GM18861 (cell line): Measurements from ENCODE around the gene EML4.
"Not testable (repeated sequence)": the region's sequence is repeated elsewhere in the genome, so short reads cannot be mapped to it uniquely, and the experiment has no call there.

Experiments used
- ATAC-seq: cut with Tn5 transposase; IDR thresholded peaks from one replicate; pipeline ENCODE4 v1.9.1; 2021; ENCODE audit not compliant: unreplicated experiment

EML4 gene

DNA sequence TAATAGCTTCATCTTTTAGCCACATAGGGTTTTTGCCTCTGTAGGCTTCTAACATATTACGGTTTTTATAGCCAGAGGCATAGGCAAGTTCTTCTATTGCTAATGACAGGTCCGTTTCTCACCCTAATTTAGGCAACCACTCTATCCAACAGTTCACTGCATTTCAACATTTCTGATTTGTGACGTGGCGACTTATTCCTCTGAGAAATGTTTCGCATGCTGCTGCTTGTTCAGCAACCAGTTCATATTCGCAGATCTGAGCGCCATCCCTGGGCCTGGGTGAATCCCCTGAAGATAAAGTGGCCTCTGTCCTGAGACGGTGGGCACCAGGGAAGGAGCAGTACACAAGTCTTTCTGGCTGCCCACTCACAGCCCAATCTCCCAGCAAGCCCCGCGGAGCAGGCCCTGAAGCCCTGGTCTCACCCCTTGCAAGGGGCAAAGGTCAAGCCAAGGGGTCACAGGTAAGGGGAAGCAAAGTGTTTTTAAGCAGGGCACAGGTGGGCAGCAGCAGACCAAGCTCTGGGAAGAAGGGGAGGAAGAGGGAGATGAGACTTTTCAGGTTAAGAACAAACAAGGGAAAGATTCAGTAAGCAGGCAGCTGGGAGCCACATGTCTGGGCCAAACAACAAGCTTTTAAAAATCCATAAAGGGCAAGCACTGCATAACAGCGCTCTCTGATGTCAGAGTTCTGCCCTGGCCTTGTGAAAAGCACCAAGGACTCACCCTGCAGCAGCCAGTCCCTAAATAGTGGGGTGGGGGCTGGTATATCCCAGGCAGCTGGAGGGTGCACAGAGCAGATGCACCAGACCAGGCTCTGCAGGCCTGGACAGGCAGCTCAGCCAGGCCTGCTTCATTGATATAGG lies 202.7 kb downstream of the EML4 start:
- no peak for ATAC-seq

DNA sequence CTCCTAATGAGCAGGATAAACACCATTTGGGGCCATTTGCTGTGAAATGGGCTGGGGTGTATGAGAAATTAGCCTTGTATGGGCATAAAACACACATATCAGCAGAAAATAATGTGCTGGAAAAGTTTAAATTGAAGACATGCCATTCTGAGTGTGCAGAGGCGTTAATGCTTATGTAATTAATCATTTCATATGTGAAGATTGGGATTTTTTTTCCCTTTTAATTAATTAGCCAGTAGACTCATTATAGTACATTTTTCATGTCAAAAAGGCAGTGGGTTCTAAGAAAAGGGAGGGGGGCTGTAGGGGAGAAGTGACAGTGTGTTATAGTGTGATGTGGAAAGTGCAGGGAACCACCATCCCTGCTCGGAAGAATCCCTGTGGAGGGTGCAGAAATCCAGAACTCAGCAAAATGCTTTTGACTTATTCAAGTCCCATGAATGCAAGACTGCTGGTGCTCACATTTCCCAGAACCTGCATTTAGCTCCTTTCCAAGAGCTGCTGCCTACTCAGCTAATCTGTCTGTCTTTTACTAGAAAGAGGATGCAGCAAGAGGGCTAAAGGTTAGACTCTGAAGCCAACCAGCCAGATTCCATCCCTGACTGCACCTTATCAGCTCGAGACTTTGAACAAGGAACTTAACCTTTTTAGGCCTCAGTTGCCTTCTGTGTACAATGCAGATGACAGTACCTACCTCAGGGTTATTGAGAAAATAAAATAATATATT lies 203.5 kb downstream of the EML4 start:
- ATAC-seq: no peak

DNA sequence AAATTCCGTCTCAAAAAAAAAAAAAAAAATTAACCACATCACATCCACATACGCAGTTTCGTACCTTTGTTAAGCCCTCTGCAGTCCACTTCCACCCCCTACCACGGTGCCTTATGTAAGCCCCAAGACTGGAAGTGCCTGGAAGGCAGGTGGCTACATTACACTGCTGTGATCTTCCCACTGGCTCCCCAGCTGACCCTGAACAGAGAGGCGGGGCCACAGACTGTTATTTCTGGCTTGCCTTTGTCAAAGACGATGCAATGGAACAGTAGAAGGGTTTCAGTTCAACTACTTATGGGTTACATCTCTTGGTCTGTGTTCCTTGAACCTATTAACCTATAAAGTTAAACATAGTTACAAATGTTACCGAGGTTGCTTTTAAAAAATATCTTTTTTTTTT lies 207.6 kb downstream of the EML4 start:
- no peak for ATAC-seq

DNA sequence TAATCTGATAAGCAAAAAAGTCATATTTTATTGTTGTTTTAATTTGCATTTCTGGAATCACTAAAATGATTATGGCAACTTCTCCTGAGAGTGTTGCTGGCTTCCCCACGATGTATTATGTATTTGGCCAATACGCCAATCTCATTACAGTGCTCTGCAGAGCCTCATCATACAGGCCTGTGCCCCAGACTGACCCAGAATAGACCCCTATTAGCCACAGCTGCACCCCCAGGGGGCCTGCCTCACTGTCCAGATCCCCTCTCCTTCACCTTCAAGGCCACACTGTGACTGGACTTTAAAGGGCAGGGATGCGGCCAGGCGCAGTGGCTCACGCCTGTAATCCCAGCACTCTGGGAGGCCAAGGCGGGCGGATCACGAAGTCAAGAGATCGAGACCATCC lies 209.3 kb downstream of the EML4 start:
- ATAC-seq: no peak

DNA sequence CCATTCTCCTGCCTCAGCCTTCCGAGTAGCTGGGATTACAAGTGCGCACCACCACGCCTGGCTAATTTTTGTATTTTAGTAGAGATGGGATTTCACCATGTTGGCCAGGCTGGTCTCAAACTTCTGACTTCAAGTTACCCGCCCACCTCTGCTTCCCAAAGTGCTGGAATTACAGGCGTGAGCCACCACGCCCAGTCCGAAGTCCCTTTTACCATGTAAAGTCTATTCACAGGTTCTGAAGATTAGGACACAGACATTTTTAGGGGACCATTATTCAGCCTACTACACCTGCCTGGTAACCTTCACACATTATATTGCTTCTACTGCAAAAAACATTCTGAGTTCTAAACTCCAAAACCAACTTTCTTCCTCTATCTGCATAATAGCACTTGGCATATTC lies 210.9 kb downstream of the EML4 start:
- ATAC-seq: not testable (repeated sequence)

DNA sequence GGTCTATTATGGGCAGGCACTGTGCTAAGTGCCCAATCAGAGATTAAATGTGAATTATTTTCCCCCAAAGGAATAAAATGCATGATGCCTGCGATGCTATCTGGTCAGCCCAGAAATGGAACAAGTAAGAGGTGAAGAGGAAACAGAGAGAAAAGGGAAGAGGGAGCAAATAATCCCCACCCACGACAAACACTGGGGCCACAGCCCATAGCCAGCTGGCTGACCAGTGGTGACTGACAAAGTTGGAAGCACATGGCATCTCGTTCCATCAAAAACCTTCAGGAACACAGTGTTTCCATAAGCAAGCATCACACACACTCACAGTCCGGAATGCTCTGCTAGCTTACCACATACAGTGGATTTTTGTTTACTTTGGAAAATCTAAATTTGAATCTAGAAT lies 213.0 kb downstream of the EML4 start:
- ATAC-seq: no peak
